Suprapubic skin (tissue), 4 donors: Measurements from ENCODE around the gene ZNF683. TPM values are rescaled to one million over a fixed set of nuclear protein-coding genes. Genes with fewer than 3 reads are reported as not detected.
A peak's percentile ranks its signal among the peaks of the same experiment; 100 is the strongest.

Source experiments
- DNase-seq, 2 donors: peaks; one replicate each; pipeline ENCODE4 v3.0.0-alpha.2; 2019; ENCODE audit warnings: low spot score in 2 of 2
- H3K27ac ChIP-seq: fragments of 200-600 bp; sonication (generic); one replicate; pipeline ENCODE4 v1.5.1; 2019
- H3K27me3 ChIP-seq: fragments of 200-600 bp; sonication (generic); one replicate; pipeline ENCODE4 v1.5.1; 2019
- H3K36me3 ChIP-seq: fragments of 200-600 bp; sonication (generic); one replicate; pipeline ENCODE4 v1.5.1; 2019
- H3K4me1 ChIP-seq: fragments of 200-600 bp; sonication (generic); one replicate; pipeline ENCODE4 v1.5.1; 2019
- H3K4me3 ChIP-seq: fragments of 200-600 bp; sonication (generic); one replicate; pipeline ENCODE4 v1.5.1; 2019; ENCODE audit warnings: mild to moderate bottlenecking
- H3K9me3 ChIP-seq: fragments of 200-600 bp; sonication (generic); one replicate; pipeline ENCODE4 v1.5.1; 2019
- CTCF ChIP-seq, 2 donors: fragments of 200-600 bp in 1 of 2; fragments of 450-650 bp in 1 of 2; sonication (generic) in 1 of 2; IDR thresholded peaks; one replicate each; pipeline ENCODE4 v1.5.1; 2016 to 2019; ENCODE audit warnings: antibody characterized with exemption in 2 of 2, mild to moderate bottlenecking in 1 of 2, moderate library complexity in 1 of 2
- EP300 ChIP-seq: sonication (generic); formaldehyde crosslinking; IDR thresholded peaks from one replicate; pipeline ENCODE4 v1.6.1; 2017; ENCODE audit warnings: antibody characterized with exemption
- POLR2A ChIP-seq, 2 donors: fragments of 450-650 bp; IDR thresholded peaks; one replicate each; pipeline ENCODE4 v1.6.1; 2017; ENCODE audit warnings: antibody characterized with exemption in 2 of 2, mild to moderate bottlenecking in 2 of 2, moderate library complexity in 2 of 2
- POLR2AphosphoS5 ChIP-seq, 3 donors: sonication (generic); formaldehyde crosslinking; IDR thresholded peaks; one replicate each; pipeline ENCODE4 v1.6.1; 2017; ENCODE audit warnings: antibody characterized with exemption in 3 of 3
- WGBS: methylation state at CpG from one replicate; pipeline ENCODE4 v1.1.5; 2018; 5-methylcytosine and 5-hydroxymethylcytosine counted together
- total RNA-seq, 4 donors: library from RNA; depleted of rRNA; stranded (reverse); fragments of >200 nt; gene quantifications; one replicate each; pipeline ENCODE4 v1.1.0, GENCODE V29; 2016

Gene ZNF683
- total RNA-seq, 4 donors from 2014 or later = not detected

GRCh38 chr1:26328597-26328996 lies 44.0 kb downstream of the ZNF683 start:
- peaks cover 4% of the 10 kb centered on the region for H3K27me3 ChIP-seq
- no peak overlapping the region for H3K4me3 ChIP-seq
- H3K36me3 ChIP-seq = peaks cover 5% of the 10 kb centered on the region
- TF ChIP-seq POLR2AphosphoS5 (IDR thresholded peaks at IDR 0.05) (no peak), CTCF (IDR thresholded peaks at IDR 0.05) (no peak), EP300 (no peak), POLR2A (IDR thresholded peaks at IDR 0.05) (no peak)
- no peak overlapping the region for H3K27ac ChIP-seq
- DNase-seq = no peak
- no peaks in the 10 kb centered on the region for H3K4me1 ChIP-seq
- WGBS = 83% methylated on average over 8 of the region's 8 CpGs
- no peaks in the 10 kb centered on the region for H3K9me3 ChIP-seq

- H3K36me3 ChIP-seq = peaks cover 9% of the 10 kb centered on the region
- H3K9me3 ChIP-seq = no peaks in the 10 kb centered on the region
- H3K27ac ChIP-seq = no peak overlapping the region
- no peaks in the 10 kb centered on the region for H3K4me1 ChIP-seq
- WGBS = 71% methylated on average over 8 of the region's 8 CpGs
- H3K27me3 ChIP-seq = peaks cover 4% of the 10 kb centered on the region
- TF ChIP-seq POLR2AphosphoS5 (IDR thresholded peaks at IDR 0.05) (no peak), CTCF (IDR thresholded peaks at IDR 0.05) (no peak), POLR2A (IDR thresholded peaks at IDR 0.05) (no peak), EP300 (no peak)
- no peak overlapping the region for H3K4me3 ChIP-seq
- DNase-seq = no peak
Measured at GRCh38 chr1:26327956-26328362, 44.6 kb downstream of the ZNF683 start.

- Histone ChIP-seq H3K4me1 (peaks cover 12% of the 10 kb centered on the region), H3K27ac (no peak overlapping the region), H3K4me3 (no peak overlapping the region), H3K36me3 (peaks cover 9% of the 10 kb centered on the region), H3K9me3 (no peaks in the 10 kb centered on the region), H3K27me3 (no peaks in the 10 kb centered on the region)
- 83% methylated on average over 3 of the region's 3 CpGs for WGBS
- no peak for DNase-seq
- TF ChIP-seq POLR2A (IDR thresholded peaks at IDR 0.05) (no peak), CTCF (IDR thresholded peaks at IDR 0.05) (no peak), POLR2AphosphoS5 (IDR thresholded peaks at IDR 0.05) (no peak), EP300 (no peak)
Measured at GRCh38 chr1:26324550-26324949, 48.0 kb downstream of the ZNF683 start.

- H3K36me3 ChIP-seq = peaks cover 9% of the 10 kb centered on the region
- DNase-seq = no peak
- peaks cover 12% of the 10 kb centered on the region for H3K4me1 ChIP-seq
- no peak overlapping the region for H3K27ac ChIP-seq
- H3K27me3 ChIP-seq = no peaks in the 10 kb centered on the region
- WGBS = 95% methylated on average over 2 of the region's 2 CpGs
- no peak for TF ChIP-seq POLR2A (IDR thresholded peaks at IDR 0.05)
- TF ChIP-seq POLR2AphosphoS5 (IDR thresholded peaks at IDR 0.05) = no peak
- TF ChIP-seq EP300 = no peak
- no peak for TF ChIP-seq CTCF (IDR thresholded peaks at IDR 0.05)
- no peak overlapping the region for H3K4me3 ChIP-seq
- no peaks in the 10 kb centered on the region for H3K9me3 ChIP-seq
Measured at GRCh38 chr1:26323382-26323781, 49.2 kb downstream of the ZNF683 start.

GRCh38 chr1:26322042-26322331 lies 50.6 kb downstream of the ZNF683 start:
- WGBS = 41% methylated on average over 3 of the region's 10 CpGs
- H3K36me3 ChIP-seq = peaks cover 9% of the 10 kb centered on the region
- no peaks in the 10 kb centered on the region for H3K27me3 ChIP-seq
- H3K4me3 ChIP-seq = no peak overlapping the region
- no peak for DNase-seq
- no peaks in the 10 kb centered on the region for H3K9me3 ChIP-seq
- no peak overlapping the region for H3K27ac ChIP-seq
- TF ChIP-seq POLR2A (IDR thresholded peaks at IDR 0.05) = no peak
- peaks cover 12% of the 10 kb centered on the region for H3K4me1 ChIP-seq

- TF ChIP-seq CTCF (IDR thresholded peaks at IDR 0.05) (peak; percentile 82 to 94), EP300 (no peak), POLR2A (IDR thresholded peaks at IDR 0.05) (no peak), POLR2AphosphoS5 (IDR thresholded peaks at IDR 0.05) (peak in 1 of 3 donors; percentile 55)
- Histone ChIP-seq H3K27ac (no peak overlapping the region), H3K4me1 (peaks cover 12% of the 10 kb centered on the region), H3K4me3 (no peak overlapping the region), H3K36me3 (peaks cover 9% of the 10 kb centered on the region), H3K27me3 (no peaks in the 10 kb centered on the region), H3K9me3 (no peaks in the 10 kb centered on the region)
- DNase-seq = peak; percentile 97
- 12% methylated on average over 16 of the region's 16 CpGs for WGBS
Measured at GRCh38 chr1:26321315-26322041, 51.1 kb downstream of the ZNF683 start.
